ENCODE measurements around the gene MRPL24. TPM values are rescaled to one million over a fixed set of nuclear protein-coding genes. Genes with fewer than 3 reads are reported as not detected.
A peak's percentile ranks its signal among the peaks of the same experiment; 100 is the strongest.

Gene MRPL24
- total RNA-seq, 1 donor from 2014 or later, result 41.8 TPM

DNA sequence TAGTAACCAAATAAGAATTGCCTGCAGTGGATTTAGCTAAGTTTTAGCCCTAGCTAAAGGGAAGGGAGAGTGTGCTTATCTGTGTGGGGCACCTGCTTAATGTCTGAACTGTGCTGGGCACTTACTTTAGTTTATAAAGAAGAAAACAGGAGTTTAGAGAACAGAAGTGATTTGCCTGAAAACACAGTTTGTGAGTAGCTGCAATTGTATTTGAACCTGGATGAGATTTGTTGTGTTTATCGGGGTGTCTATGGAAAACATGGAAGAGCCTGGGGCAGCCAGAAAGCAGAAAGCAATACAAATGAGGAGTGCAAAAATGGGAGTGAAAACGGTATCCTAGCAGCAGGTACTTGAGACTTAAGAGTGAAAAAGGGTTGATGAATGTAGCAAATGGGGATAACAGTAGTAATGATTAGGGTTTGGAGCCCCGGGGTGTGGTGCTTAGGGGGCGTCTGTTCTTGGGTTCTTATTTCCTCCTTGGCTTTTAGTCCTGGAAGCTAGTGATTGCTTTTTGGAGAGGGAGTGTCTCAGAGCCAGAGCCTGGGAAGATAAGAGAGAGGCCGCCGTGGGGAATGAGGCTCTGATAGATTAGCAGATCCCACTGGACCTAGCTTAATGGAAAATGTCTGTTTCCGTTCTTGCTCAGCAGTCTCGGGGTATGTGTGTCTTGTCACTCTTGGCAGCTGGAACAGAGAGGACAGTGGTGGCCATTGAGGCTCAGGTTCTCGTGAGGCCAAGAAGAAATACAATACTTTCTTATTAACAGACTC is 32.0 kb upstream of the MRPL24 start:
- Histone ChIP-seq H3K36me3 (peaks cover 18% of the 10 kb centered on the region), H3K4me3 (no peak overlapping the region), H3K27me3 (no peaks in the 10 kb centered on the region), H3K4me1 (peaks cover 43% of the 10 kb centered on the region), H3K9me3 (no peaks in the 10 kb centered on the region), H3K27ac (no peak overlapping the region)
- no peak for TF ChIP-seq CTCF (IDR thresholded peaks at IDR 0.05)
- ATAC-seq (no peak), DNase-seq (no peak)
- intact Hi-C loops (cut with DNase I), result no loop called here

- no peak for TF ChIP-seq CTCF (IDR thresholded peaks at IDR 0.05)
- ATAC-seq (no peak), DNase-seq (no peak)
- H3K36me3 ChIP-seq, result peaks cover 18% of the 10 kb centered on the region
- peaks cover 37% of the 10 kb centered on the region for H3K4me1 ChIP-seq
- no peaks in the 10 kb centered on the region for H3K27me3 ChIP-seq
- no peak overlapping the region for H3K27ac ChIP-seq
- intact Hi-C loops (cut with DNase I), result no loop called here
- no peak overlapping the region for H3K4me3 ChIP-seq
- H3K9me3 ChIP-seq, result no peaks in the 10 kb centered on the region
Measured at GRCh38 chr1:156772222-156772621, 31.3 kb upstream of the MRPL24 start.

DNA sequence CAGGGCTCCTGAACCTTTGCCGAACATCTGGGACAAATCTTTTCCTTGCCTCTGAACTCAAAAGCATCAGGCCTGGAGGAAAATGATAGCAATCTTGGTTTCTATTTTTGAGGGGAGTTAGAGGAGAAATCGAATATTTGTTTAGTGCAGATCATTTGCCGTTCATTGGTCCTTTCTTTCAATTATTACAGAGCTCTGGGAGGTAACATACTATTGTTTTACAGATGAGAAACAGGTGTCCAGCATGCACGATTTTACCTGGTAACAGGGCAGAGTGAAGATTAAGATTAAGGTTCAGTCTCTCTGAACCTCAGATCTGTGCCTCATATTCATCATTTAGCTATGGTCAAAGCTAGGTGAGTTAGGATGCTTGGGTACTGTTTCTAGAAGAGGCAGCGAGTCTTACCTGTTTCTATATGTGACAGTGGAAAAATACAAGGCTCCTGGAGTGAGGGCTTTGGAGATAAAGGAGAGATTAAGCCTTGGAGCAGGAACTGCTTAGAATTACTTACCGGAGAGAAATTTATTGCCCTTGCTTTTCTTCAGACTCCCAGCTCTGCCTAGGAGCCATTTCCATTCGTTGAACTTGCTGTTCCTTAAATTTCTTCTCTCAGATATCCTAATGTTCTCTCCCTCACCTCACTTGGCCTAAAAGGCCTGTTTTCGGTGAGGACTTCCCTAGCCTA is 27.9 kb upstream of the MRPL24 start:
- Histone ChIP-seq H3K27ac (peak overlapping the region; percentile 91), H3K4me1 (peaks cover 42% of the 10 kb centered on the region), H3K27me3 (no peaks in the 10 kb centered on the region), H3K36me3 (peaks cover 18% of the 10 kb centered on the region), H3K9me3 (no peaks in the 10 kb centered on the region), H3K4me3 (peak overlapping the region; percentile 88)
- intact Hi-C loops (cut with DNase I), result no loop called here
- no peak for TF ChIP-seq CTCF (IDR thresholded peaks at IDR 0.05)
- DNase-seq, result no peak
- no peak for ATAC-seq

GRCh38 chr1:156767879-156768604 is 27.2 kb upstream of the MRPL24 start:
- Histone ChIP-seq H3K9me3 (no peaks in the 10 kb centered on the region), H3K4me3 (peak overlapping the region; percentile 88), H3K27ac (peak overlapping the region; percentile 91), H3K36me3 (peaks cover 18% of the 10 kb centered on the region), H3K4me1 (peaks cover 42% of the 10 kb centered on the region), H3K27me3 (no peaks in the 10 kb centered on the region)
- ATAC-seq (peak; percentile 7), DNase-seq (peak; percentile 79)
- intact Hi-C loops (cut with DNase I), result no loop called here
- TF ChIP-seq CTCF (IDR thresholded peaks at IDR 0.05), result no peak

- H3K27ac ChIP-seq, result peak within 1 kb of the TSS; percentile 91
- peak within 1 kb of the TSS; percentile 88 for H3K4me3 ChIP-seq
- no peak for TF ChIP-seq CTCF (IDR thresholded peaks at IDR 0.05)
- no peaks in the 10 kb centered on the region for H3K9me3 ChIP-seq
- H3K27me3 ChIP-seq, result no peaks in the 10 kb centered on the region
- intact Hi-C loops (cut with DNase I), result no loop called here
- ATAC-seq, result peak; percentile 97
- peaks cover 18% of the 10 kb centered on the region for H3K36me3 ChIP-seq
- H3K4me1 ChIP-seq, result peaks cover 35% of the 10 kb centered on the region
- peak; percentile 98 for DNase-seq
Measured at GRCh38 chr1:156767101-156767878, 26.4 kb upstream of the MRPL24 start, which contains the start of gene PRCC. Gene PRCC, plus strand, starts transcription at chr1:156767535. Its CDS starts 237 bp downstream, at chr1:156767772.
